VCaP (cell line): ENCODE results near the gene INAFM2.

Experiments used
- H3K27ac ChIP-seq: fragments of 450-650 bp; 2 replicates; pipeline ENCODE4 v1.5.1; 2017
- TF ChIP-seq, protein P1 (sequence below): fragments of 450-650 bp; conservative IDR thresholded peaks from 2 replicates; pipeline ENCODE4 v1.5.1; 2017; ENCODE audit warnings: mild to moderate bottlenecking, moderate library complexity

Gene INAFM2

DNA sequence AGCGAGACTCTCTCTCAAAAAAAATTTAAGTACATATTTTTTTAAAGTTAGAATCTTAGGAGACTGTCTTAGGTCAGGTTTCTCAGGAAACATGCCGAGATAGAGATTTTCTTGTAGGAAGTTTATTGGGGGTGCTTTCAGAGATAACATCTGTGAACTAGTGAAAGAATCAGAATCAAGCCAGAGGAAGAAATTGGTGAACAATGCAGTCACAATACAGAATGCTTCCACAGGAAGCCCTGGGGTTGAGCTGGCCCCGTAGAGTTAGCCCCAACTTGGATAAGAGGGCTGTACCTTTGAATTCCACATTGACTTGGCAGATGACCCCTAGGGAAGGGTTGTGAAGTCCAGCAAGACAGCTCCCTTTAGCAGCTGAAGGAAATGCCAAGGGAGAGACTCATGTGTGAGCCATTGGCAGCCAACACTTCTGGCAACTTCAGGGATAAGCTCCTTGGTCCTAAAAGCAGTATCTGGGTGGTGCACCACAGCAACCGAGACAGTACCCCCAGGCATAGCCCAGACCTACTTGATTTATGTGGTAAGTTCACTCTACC is 8.7 kb upstream of the INAFM2 start:
- TF ChIP-seq, protein P1, sequence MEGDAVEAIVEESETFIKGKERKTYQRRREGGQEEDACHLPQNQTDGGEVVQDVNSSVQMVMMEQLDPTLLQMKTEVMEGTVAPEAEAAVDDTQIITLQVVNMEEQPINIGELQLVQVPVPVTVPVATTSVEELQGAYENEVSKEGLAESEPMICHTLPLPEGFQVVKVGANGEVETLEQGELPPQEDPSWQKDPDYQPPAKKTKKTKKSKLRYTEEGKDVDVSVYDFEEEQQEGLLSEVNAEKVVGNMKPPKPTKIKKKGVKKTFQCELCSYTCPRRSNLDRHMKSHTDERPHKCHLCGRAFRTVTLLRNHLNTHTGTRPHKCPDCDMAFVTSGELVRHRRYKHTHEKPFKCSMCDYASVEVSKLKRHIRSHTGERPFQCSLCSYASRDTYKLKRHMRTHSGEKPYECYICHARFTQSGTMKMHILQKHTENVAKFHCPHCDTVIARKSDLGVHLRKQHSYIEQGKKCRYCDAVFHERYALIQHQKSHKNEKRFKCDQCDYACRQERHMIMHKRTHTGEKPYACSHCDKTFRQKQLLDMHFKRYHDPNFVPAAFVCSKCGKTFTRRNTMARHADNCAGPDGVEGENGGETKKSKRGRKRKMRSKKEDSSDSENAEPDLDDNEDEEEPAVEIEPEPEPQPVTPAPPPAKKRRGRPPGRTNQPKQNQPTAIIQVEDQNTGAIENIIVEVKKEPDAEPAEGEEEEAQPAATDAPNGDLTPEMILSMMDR = no peak
- no peak overlapping the region for H3K27ac ChIP-seq

DNA sequence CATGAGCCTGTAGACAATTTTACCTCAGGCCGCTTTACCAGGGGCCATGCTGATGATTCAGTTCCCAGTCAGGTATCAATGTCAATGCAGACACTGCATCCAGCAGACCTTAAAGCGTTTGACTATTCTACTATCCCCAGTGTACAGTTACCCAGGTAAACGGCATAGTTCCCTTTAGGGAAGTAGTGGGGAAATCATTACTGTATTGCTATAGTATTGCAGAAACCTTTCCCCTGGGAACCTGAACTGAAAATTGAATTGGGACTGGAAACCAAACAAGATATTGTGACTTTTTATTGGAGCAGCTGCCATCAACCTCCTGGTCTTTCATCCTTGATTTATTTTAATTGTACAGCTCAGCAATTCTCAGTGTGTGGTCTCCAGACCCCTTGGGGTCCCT is 6.6 kb upstream of the INAFM2 start:
- no peak overlapping the region for H3K27ac ChIP-seq
- TF ChIP-seq, protein P1 = no peak

DNA sequence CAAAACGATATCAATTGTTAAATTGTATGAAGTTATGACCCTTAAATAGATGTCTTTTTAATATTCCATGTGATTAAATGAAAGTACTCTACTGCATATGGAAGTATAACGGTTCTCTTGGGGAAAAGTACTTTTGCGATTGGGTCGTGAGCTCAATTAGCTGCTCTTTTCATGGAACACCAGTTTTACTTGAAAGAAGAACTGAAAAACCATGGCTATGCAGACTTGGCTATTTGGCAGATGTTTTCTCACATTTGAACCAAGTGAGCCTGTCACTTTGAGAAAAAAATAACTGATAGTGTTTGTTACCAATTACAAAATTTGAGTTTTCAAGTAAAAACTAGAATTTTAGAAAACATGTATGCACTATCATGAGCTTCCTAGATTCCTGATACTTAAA is 5.9 kb upstream of the INAFM2 start:
- no peak overlapping the region for H3K27ac ChIP-seq
- TF ChIP-seq, protein P1 = no peak

DNA sequence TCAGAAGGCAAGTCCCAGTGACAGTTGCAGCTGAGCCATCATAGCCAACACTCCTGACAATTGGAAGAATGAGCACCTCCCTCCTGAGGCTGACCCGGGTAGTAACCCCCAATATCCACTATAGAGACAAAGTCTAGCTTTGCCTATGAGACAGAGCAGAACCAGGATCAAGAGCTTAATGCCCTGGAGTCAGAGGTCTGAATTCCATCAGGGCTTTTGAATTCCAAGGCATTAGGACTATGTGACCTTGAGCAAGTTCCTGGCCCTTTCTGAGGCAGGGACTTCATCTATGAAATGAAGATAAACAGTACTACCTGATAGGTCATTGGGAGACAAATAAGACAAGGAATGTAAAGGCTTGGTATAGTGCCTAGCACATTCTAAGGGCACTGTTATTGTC is 3.1 kb upstream of the INAFM2 start:
- TF ChIP-seq, protein P1 = no peak
- H3K27ac ChIP-seq = no peak overlapping the region

DNA sequence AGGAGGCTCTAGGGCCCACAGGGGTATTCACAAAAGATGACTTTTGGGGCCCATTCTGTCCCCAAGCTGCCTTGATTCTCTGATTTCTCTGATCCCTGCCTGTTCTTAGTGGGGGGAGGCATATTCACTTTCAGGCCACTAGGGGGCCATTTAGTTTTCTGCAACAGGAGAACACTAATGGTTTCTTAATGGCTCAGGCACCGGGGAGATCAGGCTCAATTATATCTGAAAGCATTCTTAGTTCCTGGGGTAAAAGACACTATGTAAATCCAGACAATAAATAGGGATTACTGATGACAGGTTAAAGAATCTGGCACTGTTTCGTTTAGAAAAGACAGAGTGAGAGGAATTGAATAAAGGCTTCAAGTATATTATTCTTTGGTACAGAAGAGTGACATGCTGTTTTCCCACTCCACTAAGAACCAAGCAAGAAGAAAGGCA is 2.5 kb upstream of the INAFM2 start:
- TF ChIP-seq, protein P1 = peak; percentile 91
- no peak overlapping the region for H3K27ac ChIP-seq

DNA sequence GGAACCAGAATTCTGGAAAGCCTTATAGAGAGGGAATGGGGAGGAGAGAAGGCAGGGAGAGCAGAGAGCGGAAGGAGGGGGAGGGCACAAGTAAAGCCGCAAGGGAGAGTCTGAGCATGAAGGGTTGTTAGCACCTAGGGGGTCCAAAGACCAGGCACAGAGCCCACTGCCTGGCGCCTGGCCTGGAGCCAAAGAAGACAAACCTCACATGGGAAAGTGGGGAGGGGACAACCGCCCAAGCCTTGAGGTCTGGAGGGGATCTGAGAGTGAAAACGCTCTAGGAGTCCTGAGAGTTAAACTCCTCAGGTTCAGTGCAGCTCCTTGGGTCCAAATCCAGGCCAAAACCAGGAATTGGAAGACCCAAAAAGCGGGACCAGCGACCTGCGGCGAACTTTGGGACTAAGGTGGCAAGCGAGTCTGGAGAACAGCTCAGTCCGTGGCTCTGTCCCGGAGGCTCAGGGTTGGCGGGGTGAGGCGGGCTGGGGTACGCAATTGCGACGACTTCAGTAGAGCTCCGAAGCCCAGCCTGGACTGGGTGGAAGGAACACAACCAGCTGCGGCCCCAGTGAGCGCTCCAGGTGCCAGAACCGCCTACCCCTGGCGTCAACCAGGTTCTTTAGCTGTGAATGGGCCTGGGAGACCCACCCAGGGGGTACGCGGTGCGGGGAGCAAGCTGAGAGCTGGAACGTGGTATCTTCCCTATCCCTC is 807 bp upstream of the INAFM2 start:
- H3K27ac ChIP-seq = peak overlapping the region; percentile 80
- TF ChIP-seq, protein P1 = no peak

DNA sequence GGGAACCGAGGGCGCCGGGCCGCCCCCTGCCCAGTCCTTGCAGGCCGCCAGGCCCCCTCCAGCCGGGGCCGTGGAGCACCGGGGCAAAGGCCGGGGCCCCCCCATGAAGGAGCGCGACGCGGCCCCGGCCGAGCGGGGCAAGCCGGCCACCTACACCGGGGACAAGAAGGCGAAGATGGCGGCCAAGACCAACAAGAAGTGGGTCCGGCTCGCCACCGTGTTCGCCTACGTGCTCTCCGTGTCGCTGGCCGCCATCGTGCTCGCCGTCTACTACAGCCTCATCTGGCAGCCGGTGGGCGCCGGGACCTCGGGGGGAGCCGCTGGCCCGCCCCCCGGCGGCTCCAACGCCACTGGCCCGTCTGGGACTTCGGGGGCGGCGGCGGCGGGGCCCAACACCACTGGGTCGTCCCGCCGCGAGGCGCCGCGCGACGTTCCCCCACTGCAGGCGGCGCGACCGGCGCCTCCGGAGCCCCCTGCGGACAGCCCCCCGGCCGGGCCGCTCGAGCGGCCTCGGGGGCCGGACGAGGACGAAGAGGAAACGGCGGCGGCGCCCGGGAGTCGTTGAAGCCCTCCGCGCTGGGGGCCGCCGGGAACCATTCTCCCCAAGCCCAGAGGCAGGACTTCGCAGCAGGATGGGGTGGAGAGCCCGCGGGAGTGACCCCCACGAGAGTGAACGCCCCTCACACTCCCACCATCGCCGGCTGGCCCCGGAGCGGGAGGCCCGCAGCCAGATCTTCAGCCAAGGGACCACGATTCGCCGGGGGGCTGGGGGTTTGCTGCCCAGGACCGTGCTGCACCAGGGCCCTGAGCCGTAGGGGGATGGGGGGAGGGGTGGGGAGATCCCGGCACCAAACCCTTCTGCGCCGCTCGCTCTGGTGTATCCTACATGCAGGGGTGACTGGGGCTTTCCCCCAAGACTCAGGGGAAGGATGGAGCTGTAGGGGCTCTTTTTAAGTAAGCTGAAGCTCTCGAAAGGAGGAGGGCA is 753 bp downstream of the INAFM2 start:
- H3K27ac ChIP-seq = peak overlapping the region; percentile 80
- TF ChIP-seq, protein P1 = no peak
